Fibroblast of skin of back (primary cell): Measurements from ENCODE around the gene TASOR2.

ENCODE experiments used
- DNase-seq: peaks from one replicate; pipeline ENCODE4 v3.0.0-alpha.2; 2013

TASOR2 gene

DNA sequence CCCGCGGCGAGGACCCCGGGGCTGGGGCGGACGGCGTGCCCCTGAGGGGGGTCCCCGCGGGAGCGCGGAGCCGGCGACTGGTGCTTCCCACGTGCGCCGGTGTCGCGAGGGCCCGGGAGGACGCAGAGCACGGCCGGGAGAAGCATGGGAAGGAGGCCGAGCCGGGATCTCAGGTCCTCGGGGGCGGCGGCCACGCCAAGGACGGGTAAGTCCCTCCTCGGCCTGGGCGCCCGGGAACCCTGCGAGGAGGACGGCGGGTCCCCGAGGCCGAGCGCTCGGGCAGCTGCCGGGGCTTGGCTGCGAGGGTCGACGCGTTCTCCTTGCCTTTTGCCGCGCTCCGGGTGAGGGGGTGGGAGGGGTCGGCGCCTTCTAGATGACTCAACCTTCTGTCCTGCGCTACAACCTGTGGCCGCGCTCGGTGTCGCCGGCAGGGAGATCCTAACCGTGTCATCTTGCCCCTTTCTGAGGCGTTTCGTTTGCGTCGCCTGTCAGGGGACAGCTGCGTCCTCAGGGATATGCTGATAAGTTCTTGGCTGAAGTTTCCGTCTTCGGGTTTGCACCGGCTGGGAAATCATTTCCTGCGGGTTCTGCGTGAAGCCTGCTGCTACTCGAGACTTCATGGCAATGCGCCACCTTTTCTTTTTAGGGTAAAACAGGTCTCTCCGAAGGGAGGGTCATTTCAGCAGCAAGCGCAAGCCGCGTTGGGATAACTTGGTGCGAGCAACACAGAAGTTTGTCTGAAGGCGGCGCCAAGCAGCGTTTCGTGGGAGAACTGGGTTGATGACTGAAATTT is 529 bp downstream of the TASOR2 start:
- DNase-seq = peak; percentile 75

DNA sequence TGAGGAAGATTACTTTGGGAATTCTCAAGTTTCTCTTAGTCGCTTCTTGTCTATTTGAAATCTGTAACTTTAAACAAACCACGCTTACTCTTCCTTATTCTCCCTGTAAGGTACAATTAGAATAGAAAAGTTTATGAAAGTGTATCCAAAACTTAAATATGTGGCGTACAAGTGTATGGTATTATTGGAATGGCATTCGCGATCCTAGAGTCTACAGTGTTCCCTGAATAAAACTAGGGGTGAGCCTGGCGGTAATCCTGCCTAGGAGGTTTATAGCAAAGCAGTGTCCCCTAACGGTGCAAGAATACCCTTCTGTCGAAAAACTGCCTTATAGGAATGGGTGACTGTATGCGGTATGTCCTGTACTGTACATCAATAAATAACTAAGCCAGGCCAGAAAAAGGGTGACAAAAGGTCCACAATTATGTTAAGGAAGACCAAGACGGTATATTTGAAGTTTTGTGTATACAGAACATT is 1.2 kb downstream of the TASOR2 start:
- peak; percentile 22 for DNase-seq

DNA sequence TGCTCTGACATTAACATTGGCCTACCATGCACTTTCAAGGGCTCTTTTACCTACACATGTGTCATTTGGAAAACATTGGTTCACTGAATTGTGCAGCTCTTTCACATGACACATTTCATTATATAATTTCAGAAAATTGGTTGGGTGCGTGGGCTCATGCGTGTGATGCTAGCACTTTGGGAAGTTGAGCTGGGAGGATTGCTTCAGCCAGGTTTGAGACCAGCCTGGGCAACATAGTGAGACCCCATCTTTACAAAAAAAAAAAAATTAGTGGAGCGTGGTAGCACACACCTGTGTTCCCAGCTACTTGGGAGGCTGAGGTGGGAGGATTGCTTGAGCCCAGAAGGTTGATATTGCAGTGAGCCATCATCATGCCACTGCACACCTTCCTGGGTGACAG is 3.9 kb downstream of the TASOR2 start:
- DNase-seq = no peak

DNA sequence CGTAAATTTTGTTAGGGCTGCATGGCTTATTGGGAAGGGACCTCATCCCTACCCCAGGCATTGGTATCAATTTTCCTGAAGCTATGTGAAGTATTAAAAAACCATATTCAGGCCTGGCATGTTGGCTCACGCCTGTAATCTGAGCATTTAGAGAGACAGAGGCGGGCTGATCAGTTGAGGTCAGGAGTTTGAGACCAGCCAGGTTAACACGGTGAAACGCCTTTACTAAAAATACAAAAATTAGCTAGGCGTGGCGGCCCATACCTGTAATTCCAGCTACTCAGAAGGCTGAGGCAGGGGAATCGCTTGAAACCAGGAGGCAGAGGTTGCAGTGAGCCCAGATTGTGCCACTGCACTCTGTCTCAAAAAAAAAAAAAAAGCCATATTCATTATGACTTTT is 7.1 kb downstream of the TASOR2 start:
- DNase-seq = no peak

DNA sequence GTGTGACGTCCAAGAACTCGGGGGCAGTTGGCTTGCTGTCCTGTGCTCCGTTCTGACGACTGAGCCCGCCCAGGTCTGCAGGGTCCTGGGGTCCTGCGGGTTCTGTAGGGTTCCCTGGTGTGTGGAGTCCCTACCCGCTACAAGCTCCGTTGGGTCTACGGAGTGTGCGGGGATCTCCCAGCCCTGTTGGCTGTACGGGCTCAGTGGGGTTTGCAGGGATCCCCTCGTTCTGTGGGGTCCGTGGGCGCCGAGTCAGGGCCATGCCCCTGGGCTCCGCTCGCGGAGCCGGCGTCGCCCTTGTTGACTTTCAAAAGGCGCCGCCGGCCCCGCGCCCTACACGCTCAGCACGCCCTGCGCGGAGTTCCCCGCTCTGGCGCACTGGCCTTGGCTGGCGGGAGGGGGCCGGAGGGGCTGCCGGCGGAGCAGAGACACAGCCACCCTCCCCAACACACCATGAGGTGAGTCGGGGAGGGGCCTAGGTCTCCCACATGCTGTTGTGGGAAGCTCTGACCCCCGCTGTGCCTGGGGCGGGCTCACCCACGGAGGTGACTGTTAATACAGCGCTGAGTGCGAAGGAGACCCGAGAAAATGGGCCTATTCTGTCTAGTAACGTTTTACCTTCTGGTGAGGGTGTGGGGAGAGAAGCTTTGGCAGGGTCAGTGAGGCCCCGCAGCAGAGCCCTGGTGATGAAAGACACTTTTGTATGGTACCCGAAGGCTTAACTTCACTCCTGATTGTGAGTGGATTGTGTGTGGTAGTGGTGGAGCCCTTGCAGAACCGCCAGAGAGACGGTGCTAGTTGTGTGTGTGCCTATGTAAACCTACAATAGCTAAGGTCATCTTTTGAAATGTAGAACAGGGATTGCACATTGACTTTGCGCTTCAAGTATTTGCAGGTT is 8.1 kb downstream of the TASOR2 start:
- peak; percentile 32 for DNase-seq

DNA sequence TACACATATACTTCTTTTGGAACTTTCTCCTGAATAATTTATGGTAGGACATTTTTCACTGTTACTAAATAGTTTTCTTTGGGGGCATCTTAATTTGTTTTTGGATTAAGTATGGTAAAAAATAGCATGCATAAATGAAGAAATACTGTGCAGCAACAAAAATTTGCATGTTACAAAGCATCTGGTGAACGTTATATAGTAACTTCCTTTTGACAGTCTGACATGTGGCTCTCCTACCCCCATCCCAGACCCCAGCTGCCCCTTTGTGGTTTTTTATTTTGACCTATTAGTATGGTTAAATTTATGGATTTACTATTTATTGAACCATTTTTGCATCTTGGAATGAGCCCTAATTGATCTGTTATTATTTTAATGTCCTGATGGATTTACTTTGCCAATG is 9.9 kb downstream of the TASOR2 start:
- no peak for DNase-seq

DNA sequence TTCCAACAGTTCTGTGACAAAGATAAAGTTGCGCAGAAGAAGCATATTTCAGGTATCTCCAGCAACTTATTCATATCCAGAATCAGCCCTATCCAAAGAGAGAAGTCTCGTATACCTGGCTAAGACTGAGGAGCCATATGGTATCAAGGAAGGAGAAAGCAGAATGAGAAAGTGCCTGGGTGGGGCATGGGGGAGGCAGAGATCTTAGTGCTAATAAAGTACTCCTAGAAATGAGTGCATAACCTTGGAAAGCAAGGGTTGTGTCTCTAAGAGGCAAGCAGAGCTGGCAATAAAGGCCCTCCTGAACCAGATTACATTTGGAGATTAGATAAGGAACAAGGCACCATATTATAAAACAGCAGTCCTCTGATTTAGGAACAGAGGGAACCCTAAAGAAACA is 12.7 kb downstream of the TASOR2 start:
- DNase-seq = no peak

DNA sequence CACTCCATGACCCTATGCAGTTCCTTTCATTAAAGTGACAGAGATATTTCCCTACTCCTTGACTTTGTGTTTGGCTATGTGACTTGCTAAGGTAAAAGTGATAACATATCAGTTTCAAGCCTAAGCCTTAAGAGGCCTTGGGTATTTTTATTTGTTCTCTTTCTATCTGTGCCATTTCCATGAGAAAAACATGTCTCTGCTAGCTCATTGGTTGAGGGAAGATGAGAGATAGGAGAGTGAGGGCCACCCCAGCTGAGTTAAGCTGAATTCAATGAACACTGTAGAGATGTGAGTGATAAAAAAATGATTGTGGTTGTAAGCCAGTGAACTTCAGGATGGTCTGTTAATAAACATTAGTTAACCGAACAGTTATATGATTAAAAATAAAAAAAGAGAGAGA is 13.4 kb downstream of the TASOR2 start:
- no peak for DNase-seq

DNA sequence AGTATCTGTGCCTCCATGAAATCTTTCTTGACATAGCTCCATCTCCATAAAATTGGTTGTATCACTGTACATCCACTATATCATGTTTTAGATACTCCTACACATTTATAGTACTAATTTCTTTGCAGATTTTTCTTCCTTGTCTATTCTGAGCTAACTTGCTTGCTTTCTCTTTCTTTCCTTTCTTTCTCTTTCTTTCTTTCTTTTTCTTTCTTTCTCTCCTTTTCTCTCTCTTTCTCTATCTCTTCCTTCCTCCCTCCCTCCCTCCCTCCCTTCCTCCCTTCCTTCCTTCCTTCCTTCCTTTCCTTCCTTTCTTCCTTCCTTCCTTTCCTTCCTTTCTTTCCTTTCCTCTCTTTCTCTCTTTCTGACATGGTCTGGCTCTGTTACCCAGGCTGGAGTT is 23.7 kb downstream of the TASOR2 start:
- no peak for DNase-seq

DNA sequence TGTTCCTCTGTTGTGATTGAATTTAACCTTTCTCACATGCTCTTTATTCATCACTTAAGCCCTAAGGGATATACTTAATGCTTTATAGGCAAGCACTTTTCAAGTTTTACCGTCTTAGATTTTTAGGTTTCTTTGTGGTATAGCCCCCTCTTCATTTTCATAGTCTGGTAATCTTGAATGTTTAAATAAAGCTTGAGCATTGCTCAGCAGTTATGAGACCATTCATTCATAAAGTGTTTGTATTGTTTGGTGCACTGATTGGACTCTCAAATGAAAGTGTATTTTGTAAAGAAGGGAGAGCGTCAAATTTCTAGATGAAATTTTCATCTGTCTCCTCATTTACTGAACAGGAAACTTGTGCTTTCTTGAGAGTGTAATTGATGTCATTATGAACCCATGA is 25.2 kb downstream of the TASOR2 start:
- no peak for DNase-seq

DNA sequence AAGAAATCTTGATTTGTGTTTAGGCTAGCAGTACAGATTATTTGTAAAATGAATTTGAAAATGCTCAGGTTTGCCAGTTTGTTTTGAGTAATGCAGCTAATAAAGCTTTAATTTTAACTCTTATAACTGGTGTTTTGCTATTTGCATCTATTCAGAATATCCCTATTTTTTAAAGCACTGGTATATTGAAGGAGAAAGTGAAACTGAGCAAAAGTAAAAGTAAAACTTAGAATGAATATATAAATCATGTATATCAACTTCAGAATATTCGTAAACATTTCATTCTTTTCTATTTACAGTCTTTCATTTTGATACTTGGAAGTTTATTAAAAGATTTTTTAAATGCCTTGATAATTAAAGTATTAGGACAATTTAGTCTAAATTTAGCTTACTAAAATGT is 26.2 kb downstream of the TASOR2 start:
- no peak for DNase-seq

DNA sequence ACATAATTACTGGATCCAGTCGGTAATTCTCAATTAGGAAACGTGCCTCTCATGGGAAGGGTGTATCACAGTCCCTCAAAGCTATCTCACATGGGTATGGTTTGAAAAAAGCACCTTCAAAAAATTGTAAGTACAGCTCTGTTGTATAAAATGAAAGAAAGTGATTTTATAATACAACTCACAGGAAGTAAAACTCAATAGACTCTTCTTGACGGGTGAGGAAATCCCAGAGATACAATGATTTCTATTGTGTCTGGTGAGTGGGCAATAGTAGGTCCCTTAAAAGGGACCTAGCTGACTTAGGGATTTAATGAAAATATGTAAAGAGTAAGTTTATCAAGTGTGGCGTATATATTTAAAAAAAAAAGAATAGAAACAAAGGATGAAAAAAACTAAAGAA is 27.0 kb downstream of the TASOR2 start:
- no peak for DNase-seq

DNA sequence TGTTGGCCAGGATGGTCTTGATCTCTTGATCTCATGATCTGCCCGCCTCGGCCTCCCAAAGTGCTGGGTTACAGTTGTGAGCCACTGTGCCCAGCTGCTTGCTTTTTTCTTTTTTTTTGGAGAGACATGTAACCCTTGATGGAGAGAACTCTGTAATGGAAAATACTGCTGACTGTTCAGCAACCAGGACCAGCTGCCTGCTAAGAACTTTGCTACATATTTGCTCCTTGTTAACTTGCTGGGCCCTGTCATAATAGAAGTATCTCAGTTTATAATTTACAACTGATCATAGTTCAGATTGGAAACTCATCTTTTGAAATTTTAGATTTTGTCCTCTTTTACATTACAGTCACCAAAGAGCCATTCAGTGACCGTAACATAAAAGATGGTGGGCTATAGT is 34.9 kb downstream of the TASOR2 start:
- DNase-seq = no peak

DNA sequence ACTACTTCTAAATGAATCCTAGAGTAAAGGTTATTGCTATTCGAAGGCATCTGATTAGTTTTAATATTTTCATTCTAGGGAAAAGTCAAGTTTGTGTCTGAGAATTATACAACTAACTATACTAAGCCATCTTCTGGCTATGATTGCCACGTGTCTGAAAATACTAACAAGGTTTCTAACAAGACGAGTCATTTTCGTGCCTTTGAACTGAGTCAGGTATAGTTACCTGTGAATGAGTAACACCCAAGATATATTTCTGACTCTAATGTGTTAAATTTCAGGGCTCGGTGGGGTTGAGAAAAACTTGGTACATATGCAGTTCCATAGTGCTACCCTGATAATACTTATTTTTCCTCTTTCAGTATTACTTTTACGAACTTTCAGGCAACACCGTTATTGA is 35.5 kb downstream of the TASOR2 start:
- no peak for DNase-seq

DNA sequence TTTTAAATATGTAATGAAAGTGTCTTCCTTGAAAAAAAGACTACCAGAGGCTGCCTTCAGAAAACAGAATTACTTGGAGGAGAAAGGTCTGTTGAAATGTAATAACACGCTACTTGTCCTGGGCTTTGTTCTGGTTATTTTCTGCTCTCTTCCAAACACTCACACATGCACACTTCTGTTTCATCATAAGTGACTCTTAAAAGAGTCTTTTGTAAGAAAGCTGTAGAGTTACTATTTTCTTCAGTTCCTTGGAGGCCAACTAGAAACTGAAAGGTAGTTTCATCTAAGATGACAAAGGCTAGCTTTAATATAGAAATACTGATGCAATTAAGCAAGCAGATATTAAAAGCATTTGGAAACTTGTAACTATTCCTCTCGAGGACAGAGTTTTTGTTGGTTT is 39.1 kb downstream of the TASOR2 start:
- DNase-seq = no peak

DNA sequence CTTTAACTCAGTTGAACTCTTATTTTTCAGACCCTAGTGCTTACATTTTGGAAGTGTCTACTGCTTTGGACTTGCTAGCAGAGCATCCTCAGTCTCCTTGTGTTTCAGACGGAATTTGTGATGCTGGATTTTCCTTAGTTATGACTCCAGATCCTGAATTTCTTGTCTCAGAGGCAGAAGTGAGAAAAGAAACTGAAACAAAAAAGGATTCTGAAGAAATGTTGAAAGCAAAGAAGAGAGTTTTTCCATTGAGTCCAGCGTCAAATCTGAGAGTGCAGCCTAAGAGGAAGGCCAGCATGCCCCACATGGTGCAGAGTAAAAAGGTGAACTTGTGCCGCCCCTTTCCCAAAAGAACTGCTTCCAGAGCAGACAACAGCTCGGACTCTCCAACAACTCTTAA is 46.1 kb downstream of the TASOR2 start:
- DNase-seq = no peak

DNA sequence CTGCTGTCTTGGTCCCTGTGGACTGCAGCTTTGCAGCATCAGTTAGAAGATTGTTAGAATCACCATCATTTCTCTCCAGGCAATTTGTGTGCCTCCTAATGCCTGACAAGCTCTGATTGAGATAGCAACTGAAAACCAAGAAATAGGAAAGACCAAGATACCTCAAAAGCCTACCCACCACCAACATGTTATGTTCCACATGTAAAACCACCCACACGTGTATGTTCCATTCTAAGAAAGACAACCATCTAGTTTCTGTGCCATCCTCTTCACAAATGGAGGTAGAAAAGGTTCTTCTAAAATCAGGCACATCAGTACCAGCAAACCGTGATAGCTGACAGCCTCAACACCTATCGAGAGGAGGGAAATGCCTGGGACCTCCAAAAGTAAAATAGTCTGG is 46.9 kb downstream of the TASOR2 start:
- no peak for DNase-seq

DNA sequence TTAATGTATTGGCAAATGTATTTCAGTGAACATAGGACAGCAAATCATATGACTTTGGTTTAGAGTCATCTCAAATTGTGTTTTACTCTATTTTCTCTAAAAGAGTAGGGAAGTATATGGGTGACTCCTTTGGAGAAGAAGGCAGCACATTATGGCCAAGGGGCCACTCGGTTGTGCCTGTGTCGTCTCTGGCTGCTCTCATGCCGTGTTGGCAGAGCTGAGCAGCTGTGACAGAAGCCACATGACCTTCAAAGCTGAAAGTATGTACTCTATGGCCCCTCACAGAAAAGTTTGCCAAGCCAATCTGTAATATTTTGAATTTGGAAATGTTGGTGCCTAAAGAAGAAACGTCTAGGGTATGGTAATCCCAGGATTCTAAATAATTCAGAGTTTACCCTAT is 47.5 kb downstream of the TASOR2 start:
- DNase-seq = no peak
